GM12874 (cell line): Measurements from ENCODE around the gene SCAMP1.

Experiments used
- TF ChIP-seq, protein P1 (sequence below): IDR thresholded peaks from 2 replicates; pipeline ENCODE4 v1.5.1; 2011; ENCODE audit warnings: low read depth, mild to moderate bottlenecking, control low read depth, low read length, moderate library complexity; ENCODE audit not compliant: insufficient read depth

Gene SCAMP1

DNA sequence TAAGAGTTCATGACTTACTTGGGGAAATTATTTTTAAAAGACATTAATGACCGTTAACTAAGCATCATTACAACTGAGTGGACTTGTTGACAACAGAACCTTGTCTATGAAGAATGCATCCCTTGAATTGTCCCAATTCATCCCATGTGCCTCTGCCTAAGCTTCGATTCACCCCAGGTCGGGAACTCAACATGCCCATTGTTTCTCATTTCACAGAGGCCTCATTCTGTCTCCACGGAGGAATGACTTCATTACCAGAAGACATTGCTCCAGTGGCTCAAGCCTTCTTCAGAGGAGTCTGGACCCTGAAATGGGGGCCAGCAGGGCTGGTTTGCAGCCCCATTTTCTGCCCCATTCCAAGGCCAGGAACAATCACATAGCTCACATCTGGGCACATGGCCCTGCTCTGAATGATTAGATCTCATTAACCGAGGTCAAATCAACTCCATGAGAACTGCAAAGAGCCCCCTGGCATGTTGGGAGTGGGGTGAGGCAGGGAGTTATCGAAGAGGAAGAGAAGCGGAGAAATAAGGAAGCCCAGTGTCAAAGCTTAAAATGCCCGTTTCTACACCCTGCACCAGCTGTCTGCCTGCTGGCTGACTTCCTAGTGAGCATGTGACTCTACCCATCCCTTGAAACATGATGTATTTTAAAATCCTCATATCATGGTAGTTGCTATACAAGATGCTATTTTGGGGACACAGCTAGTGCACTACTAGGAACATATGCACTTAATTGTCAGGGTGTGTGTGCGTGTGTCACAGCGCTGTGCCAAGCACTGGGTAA, 150.9 kb downstream of the SCAMP1 start:
- TF ChIP-seq, protein P1, sequence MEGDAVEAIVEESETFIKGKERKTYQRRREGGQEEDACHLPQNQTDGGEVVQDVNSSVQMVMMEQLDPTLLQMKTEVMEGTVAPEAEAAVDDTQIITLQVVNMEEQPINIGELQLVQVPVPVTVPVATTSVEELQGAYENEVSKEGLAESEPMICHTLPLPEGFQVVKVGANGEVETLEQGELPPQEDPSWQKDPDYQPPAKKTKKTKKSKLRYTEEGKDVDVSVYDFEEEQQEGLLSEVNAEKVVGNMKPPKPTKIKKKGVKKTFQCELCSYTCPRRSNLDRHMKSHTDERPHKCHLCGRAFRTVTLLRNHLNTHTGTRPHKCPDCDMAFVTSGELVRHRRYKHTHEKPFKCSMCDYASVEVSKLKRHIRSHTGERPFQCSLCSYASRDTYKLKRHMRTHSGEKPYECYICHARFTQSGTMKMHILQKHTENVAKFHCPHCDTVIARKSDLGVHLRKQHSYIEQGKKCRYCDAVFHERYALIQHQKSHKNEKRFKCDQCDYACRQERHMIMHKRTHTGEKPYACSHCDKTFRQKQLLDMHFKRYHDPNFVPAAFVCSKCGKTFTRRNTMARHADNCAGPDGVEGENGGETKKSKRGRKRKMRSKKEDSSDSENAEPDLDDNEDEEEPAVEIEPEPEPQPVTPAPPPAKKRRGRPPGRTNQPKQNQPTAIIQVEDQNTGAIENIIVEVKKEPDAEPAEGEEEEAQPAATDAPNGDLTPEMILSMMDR = no peak

DNA sequence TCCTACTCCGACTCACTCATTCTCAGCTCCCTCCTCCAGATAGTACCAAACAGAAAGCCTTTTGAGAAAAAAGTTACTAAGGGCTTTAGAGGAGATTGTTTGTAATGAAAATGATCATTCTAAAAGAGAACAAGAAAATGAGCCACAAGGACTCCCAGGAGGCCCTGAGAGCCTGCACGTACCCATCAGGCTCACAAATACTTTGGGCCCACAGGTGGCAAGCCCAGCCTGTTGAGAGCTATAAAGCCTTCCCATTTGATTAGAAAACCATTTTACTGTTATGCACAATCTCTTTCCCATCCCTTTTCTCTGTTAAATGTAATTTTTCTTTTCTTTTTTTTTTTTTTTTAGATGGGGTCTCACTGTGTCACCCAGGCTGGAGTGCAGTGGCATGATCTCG, 152.0 kb downstream of the SCAMP1 start:
- TF ChIP-seq, protein P1 = no peak

DNA sequence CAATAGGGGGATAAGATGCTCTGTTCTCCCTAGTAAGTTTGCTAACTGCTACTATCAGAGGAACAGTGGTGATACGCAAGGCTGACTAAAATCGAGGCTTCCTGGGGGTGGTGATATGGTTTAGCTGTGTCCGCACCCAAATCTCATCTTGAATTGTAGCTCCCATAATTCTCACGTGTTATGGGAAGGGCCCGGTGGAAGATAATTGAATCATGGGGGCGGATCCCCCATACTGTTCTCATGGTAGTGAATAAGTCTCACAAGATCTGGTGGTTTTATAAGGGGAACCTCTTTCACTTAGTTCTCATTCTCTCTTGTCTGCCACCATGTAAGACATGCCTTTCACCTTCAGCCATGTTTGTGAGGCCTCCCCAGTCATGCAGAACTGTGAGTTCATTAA, 153.0 kb downstream of the SCAMP1 start:
- TF ChIP-seq, protein P1 = no peak

DNA sequence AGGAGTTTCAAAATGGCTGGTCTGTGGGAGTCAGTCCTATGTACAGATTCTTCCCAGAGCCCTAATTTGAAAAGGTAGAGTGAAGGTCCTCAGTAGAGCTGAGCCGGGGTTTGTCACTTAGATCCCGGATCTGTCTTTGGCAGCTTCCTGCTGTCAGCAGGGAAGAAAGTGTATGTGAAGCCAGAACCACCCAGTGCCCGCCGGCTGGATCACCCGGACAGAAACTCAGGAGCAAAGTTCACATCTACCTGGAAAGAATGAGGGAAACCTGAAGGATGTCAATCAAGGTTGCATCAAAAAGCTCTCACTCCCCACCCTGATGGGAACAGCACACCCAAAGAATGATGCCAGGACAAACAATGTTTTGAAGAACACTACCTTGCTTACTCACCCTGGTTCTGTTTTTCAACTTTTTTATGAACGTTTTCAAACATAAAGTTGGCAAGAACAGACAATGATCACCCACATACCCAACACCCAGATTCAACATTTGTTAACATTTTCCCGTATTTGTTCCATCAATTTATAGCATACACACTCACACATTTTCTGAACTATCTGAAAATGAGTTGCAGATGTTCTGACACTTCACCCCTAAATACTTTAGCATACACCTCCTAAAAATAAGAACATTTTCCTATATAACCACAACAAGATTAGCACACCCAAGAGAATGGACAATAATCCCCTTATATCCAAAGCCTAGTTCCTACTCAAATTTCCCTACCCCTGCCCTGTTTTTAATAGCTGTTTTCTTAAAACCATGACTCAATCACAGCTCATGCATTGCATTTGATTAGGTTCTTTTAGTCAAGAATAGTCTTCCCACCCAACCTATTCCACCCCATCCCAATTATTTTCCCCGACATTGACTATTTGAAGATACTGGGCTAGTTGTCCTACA, 154.3 kb downstream of the SCAMP1 start:
- TF ChIP-seq, protein P1 = no peak

DNA sequence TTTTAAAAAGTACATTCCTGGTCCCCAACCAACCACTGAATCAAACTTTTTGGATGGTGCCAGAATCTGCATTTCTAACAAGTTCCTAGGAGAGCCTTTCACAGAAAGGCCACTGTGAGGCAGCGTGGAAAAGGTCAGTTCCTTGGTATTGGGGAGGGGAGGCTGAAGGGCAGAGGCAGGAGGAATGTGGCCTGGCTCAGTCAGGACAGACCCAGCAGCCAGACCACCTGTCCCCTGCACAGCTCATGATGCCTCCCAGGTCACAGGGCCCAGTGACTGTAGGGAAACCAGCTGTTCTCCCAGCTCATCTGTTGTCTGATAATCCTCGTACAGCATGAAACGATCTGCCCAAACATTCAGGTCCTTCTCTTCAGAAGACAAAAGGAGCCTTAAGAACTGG, 155.3 kb downstream of the SCAMP1 start:
- TF ChIP-seq, protein P1 = no peak

DNA sequence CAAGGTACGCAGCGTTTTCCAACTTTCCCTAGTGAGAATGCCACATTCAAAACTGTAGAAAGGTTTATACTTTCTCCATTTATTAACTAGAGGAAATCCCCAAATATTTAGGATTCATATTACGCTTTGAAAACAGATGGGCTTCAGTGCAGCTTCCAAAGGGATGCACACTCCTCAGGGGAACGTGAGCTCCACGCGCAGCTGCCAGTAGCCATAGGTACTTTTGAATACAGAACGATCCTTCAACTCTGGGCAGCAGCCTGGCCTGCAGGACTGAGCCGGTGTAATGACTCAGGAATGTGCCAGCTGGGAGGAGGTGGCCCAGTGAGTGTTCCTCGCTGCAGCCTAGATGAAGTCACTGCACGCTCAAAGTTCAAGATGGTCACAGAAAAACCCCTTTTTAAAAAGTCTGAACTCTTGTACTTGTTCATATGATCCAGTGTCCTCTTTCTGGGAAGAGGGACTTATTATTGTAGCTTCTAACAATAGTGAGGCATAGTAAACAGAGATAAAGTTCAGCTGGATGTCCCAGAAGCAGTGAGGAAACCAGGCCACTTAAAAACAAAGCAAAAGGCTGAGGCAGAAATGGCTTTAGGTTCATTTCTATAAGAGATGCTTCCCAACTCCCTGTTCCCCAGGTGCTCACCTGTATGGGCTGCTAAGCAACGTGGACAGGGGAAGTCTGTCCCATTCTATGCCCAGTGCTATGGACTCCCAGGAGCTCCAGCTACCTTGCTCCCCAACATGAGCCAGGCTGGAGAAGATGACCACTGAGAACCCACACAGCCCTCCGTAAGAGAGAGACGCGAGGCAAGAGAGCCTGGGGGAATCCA, 158.2 kb downstream of the SCAMP1 start:
- TF ChIP-seq, protein P1 = no peak
